Liver (tissue), 3 donors: ENCODE measurements around the gene GUCA1A.

Experiments
- EGR1 ChIP-seq, 2 donors: IDR thresholded peaks; 2 replicates each; pipeline ENCODE4 v1.6.1; 2016 to 2018; ENCODE audit warnings: antibody characterized with exemption in 2 of 2, low read depth in 2 of 2
- HNF4A ChIP-seq, 2 donors: conservative IDR thresholded peaks; 2 replicates each; pipeline ENCODE4 v1.6.1; 2016; ENCODE audit warnings: antibody characterized with exemption in 2 of 2, mild to moderate bottlenecking in 2 of 2
- JUND ChIP-seq, 2 donors: IDR thresholded peaks; 2 replicates each; pipeline ENCODE4 v1.6.1; 2016; ENCODE audit warnings: antibody characterized with exemption in 2 of 2
- RXRA ChIP-seq, 2 donors: IDR thresholded peaks; 2 replicates each; pipeline ENCODE4 v1.6.1; 2017 to 2018; ENCODE audit warnings: antibody characterized with exemption in 2 of 2, mild to moderate bottlenecking in 1 of 2
- TAF1 ChIP-seq: conservative IDR thresholded peaks from 2 replicates; pipeline ENCODE4 v1.6.1; 2016; ENCODE audit warnings: antibody characterized with exemption, mild to moderate bottlenecking
- TF ChIP-seq, protein P1 (sequence below): IDR thresholded peaks from 2 replicates; pipeline ENCODE4 v1.6.1; 2016; ENCODE audit warnings: antibody characterized with exemption, mild to moderate bottlenecking
- TF ChIP-seq, protein P2 (sequence below): fragments of 150-350 bp; IDR thresholded peaks from 2 replicates; pipeline ENCODE4 v1.5.1; 2017; ENCODE audit warnings: improper control_type of control experiment, low read depth, low read length; ENCODE audit not compliant: missing input control
- TF ChIP-seq, protein P3 (sequence below): IDR thresholded peaks from 2 replicates; pipeline ENCODE4 v1.6.1; 2016; ENCODE audit warnings: antibody characterized with exemption
- donor health status: healthy.
- donor health status: healthy.

DNA sequence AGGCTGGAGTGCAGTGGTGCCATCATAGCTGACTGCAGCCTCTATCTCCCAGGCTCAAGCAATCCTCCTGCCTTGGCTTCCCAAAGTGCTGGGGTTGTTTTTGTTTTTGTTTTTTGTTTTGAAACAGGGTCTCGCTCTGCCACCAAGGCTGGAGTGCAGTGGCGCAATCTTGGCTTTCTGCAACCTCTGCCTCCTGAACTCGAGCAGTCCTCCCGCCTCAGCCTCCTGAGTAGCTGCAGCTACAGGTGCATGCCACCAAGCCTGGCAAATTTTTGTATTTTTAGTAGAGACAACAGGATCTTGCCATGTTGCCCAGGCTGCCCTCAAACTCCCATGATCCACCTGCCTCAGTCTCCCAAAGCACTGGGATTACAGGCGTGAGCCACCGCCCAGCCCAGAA lies 35.0 kb upstream of the GUCA1A start:
- TF ChIP-seq, protein P1, sequence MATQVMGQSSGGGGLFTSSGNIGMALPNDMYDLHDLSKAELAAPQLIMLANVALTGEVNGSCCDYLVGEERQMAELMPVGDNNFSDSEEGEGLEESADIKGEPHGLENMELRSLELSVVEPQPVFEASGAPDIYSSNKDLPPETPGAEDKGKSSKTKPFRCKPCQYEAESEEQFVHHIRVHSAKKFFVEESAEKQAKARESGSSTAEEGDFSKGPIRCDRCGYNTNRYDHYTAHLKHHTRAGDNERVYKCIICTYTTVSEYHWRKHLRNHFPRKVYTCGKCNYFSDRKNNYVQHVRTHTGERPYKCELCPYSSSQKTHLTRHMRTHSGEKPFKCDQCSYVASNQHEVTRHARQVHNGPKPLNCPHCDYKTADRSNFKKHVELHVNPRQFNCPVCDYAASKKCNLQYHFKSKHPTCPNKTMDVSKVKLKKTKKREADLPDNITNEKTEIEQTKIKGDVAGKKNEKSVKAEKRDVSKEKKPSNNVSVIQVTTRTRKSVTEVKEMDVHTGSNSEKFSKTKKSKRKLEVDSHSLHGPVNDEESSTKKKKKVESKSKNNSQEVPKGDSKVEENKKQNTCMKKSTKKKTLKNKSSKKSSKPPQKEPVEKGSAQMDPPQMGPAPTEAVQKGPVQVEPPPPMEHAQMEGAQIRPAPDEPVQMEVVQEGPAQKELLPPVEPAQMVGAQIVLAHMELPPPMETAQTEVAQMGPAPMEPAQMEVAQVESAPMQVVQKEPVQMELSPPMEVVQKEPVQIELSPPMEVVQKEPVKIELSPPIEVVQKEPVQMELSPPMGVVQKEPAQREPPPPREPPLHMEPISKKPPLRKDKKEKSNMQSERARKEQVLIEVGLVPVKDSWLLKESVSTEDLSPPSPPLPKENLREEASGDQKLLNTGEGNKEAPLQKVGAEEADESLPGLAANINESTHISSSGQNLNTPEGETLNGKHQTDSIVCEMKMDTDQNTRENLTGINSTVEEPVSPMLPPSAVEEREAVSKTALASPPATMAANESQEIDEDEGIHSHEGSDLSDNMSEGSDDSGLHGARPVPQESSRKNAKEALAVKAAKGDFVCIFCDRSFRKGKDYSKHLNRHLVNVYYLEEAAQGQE, result no peak
- TF ChIP-seq, protein P2, sequence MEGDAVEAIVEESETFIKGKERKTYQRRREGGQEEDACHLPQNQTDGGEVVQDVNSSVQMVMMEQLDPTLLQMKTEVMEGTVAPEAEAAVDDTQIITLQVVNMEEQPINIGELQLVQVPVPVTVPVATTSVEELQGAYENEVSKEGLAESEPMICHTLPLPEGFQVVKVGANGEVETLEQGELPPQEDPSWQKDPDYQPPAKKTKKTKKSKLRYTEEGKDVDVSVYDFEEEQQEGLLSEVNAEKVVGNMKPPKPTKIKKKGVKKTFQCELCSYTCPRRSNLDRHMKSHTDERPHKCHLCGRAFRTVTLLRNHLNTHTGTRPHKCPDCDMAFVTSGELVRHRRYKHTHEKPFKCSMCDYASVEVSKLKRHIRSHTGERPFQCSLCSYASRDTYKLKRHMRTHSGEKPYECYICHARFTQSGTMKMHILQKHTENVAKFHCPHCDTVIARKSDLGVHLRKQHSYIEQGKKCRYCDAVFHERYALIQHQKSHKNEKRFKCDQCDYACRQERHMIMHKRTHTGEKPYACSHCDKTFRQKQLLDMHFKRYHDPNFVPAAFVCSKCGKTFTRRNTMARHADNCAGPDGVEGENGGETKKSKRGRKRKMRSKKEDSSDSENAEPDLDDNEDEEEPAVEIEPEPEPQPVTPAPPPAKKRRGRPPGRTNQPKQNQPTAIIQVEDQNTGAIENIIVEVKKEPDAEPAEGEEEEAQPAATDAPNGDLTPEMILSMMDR, result no peak
- TF ChIP-seq RXRA (IDR thresholded peaks at IDR 0.05) (no peak), TAF1 (no peak), JUND (IDR thresholded peaks at IDR 0.05) (no peak), HNF4A (conservative IDR thresholded peaks at IDR 0.05) (no peak), EGR1 (IDR thresholded peaks at IDR 0.05; ENCODE audit: low read depth in 2 of 2) (no peak)
- TF ChIP-seq, protein P3, sequence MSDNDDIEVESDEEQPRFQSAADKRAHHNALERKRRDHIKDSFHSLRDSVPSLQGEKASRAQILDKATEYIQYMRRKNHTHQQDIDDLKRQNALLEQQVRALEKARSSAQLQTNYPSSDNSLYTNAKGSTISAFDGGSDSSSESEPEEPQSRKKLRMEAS, result no peak
